IMR-90 (cell line): ENCODE results near the gene GNG7. TPM values are rescaled to one million over a fixed set of nuclear protein-coding genes. Genes with fewer than 3 reads are reported as not detected.

ENCODE experiments used
- ATAC-seq: fragments of 200-7000 bp; cut with Tn5 transposase; 2 replicates; pipeline ENCODE4 v1.9.1; 2020; ENCODE audit warnings: low read depth, mild to moderate bottlenecking, moderate library complexity
- BruUV-seq: library from RNA; stranded (reverse); fragments of 400-500 nt; replicated peaks from 2 replicates; lab custom pipeline; 2021; lab: Mats Ljungman, UMichigan
- CTCF ChIA-PET: fragments of 300-600 bp; formaldehyde crosslinking; extraction: SDS; loops from one replicate; lab custom pipeline; 2021; ENCODE audit warnings: antibody characterized with exemption; lab: Yijun Ruan, JAX
- POLR2A ChIA-PET: fragments of 300-600 bp; sonication (Branson Sonifier 250); formaldehyde crosslinking; loops from one replicate; lab custom pipeline; 2022; ENCODE audit warnings: antibody characterized with exemption; ENCODE audit not compliant: unreplicated experiment; lab: Charles Lee
- DNase-seq: peaks from one replicate; pipeline ENCODE4 v3.0.0; 2013
- H2AFZ ChIP-seq: replicated peaks from 2 replicates; pipeline ENCODE3; 2013; ENCODE audit warnings: low read length, mild to moderate bottlenecking; ENCODE audit not compliant: poor library complexity
- H2AK5ac ChIP-seq: 2 replicates; pipeline ENCODE4 v1.6.1; 2013; ENCODE audit warnings: low read depth, low read length, inconsistent platforms
- H2AK9ac ChIP-seq: replicated peaks from 2 replicates; pipeline ENCODE3; 2013; ENCODE audit warnings: mild to moderate bottlenecking, low read depth, low read length, moderate library complexity; ENCODE audit not compliant: poor library complexity
- H2BK120ac ChIP-seq: 2 replicates; pipeline ENCODE4 v1.6.1; 2013; ENCODE audit warnings: low read depth, low read length, inconsistent platforms
- H2BK15ac ChIP-seq: 3 replicates; pipeline ENCODE4 v1.6.1; 2013; ENCODE audit warnings: low read depth, low read length, inconsistent platforms
- H2BK20ac ChIP-seq: 2 replicates; pipeline ENCODE4 v1.6.1; 2013; ENCODE audit warnings: low read depth, mild to moderate bottlenecking, inconsistent platforms, low read length, moderate library complexity
- H2BK5ac ChIP-seq: 2 replicates; pipeline ENCODE4 v1.6.1; 2013; ENCODE audit warnings: mild to moderate bottlenecking, low read depth, low read length, inconsistent platforms; ENCODE audit not compliant: poor library complexity, severe bottlenecking
- H3K14ac ChIP-seq: replicated peaks from 2 replicates; pipeline ENCODE4 v1.6.1; 2013; ENCODE audit warnings: low read depth, low read length, inconsistent platforms
- H3K18ac ChIP-seq: 2 replicates; pipeline ENCODE4 v1.6.1; 2013; ENCODE audit warnings: low read depth, low read length, control low read depth
- H3K23ac ChIP-seq: 2 replicates; pipeline ENCODE4 v1.6.1; 2013; ENCODE audit warnings: low read depth, low read length, inconsistent platforms
- H3K27ac ChIP-seq: 2 replicates; pipeline ENCODE4 v1.5.1; 2013; ENCODE audit warnings: mild to moderate bottlenecking, control low read depth, low read length; ENCODE audit not compliant: insufficient read depth
- H3K27me3 ChIP-seq: 2 replicates; pipeline ENCODE4 v1.6.1; 2013; ENCODE audit warnings: low read length; ENCODE audit not compliant: control insufficient read depth, insufficient read depth
- H3K36me3 ChIP-seq: 2 replicates; pipeline ENCODE4 v1.6.1; 2013; ENCODE audit warnings: low read length, mixed read lengths; ENCODE audit not compliant: control insufficient read depth, insufficient read depth
- H3K4ac ChIP-seq: 2 replicates; pipeline ENCODE4 v1.6.1; 2013; ENCODE audit warnings: low read depth, low read length, inconsistent platforms
- H3K4me1 ChIP-seq: 2 replicates; pipeline ENCODE4 v1.6.1; 2013; ENCODE audit warnings: low read length, mixed read lengths; ENCODE audit not compliant: control insufficient read depth, insufficient read depth
- H3K4me2 ChIP-seq: 2 replicates; pipeline ENCODE4 v1.6.1; 2013; ENCODE audit warnings: low read depth, mild to moderate bottlenecking, control low read depth, low read length, moderate library complexity
- H3K4me3 ChIP-seq: 2 replicates; pipeline ENCODE4 v1.5.1; 2013; ENCODE audit warnings: low read depth, mild to moderate bottlenecking, control low read depth, low read length, moderate library complexity; ENCODE audit not compliant: insufficient read depth
- H3K56ac ChIP-seq: 2 replicates; pipeline ENCODE4 v1.6.1; 2013; ENCODE audit warnings: low read length, inconsistent platforms; ENCODE audit not compliant: insufficient read depth; ENCODE audit errors: extremely low read depth
- H3K79me1 ChIP-seq, 2 experiments: 2 replicates each; pipeline ENCODE4 v1.6.1; 2013; ENCODE audit warnings: low read length in 2 of 2, inconsistent platforms in 1 of 2, low read depth in 1 of 2
- H3K9ac ChIP-seq: 2 replicates; pipeline ENCODE4 v1.6.1; 2013; ENCODE audit warnings: low read depth, low read length, control low read depth
- H3K9me1 ChIP-seq: 2 replicates; pipeline ENCODE4 v1.6.1; 2013; ENCODE audit warnings: low read length, inconsistent platforms; ENCODE audit not compliant: insufficient read depth
- H3K9me3 ChIP-seq: 2 replicates; pipeline ENCODE4 v1.6.1; 2013; ENCODE audit warnings: low read length; ENCODE audit not compliant: control insufficient read depth, insufficient read depth
- H4K20me1 ChIP-seq: 2 replicates; pipeline ENCODE4 v1.6.1; 2013; ENCODE audit warnings: low read length, inconsistent platforms; ENCODE audit not compliant: insufficient read depth
- H4K5ac ChIP-seq: 2 replicates; pipeline ENCODE4 v1.6.1; 2013; ENCODE audit warnings: mild to moderate bottlenecking, low read depth, low read length, control low read depth
- H4K8ac ChIP-seq, 2 experiments: 2 replicates each; pipeline ENCODE4 v1.6.1; 2013; ENCODE audit warnings: low read depth in 2 of 2, low read length in 2 of 2, control low read depth in 1 of 2, inconsistent platforms in 1 of 2
- H4K91ac ChIP-seq: 2 replicates; pipeline ENCODE4 v1.6.1; 2013; ENCODE audit warnings: low read depth, low read length, inconsistent platforms; ENCODE audit not compliant: insufficient read depth
- BHLHE40 ChIP-seq: fragments of 150-350 bp; IDR thresholded peaks from 2 replicates; pipeline ENCODE4 v1.6.1; 2016; ENCODE audit warnings: mild to moderate bottlenecking, low read depth, low read length
- FOS ChIP-seq: fragments of 150-350 bp; IDR thresholded peaks from 2 replicates; pipeline ENCODE4 v1.6.1; 2016; ENCODE audit warnings: low read depth, low read length
- MAFK ChIP-seq: IDR thresholded peaks from 2 replicates; pipeline ENCODE4 v1.6.1; 2012; ENCODE audit warnings: low read depth, low read length, improper control_type of control experiment
- MAZ ChIP-seq: IDR thresholded peaks from 2 replicates; pipeline ENCODE4 v1.6.1; 2012; ENCODE audit warnings: low read depth, mild to moderate bottlenecking, low read length, improper control_type of control experiment, moderate library complexity, borderline replicate concordance
- MXI1 ChIP-seq: IDR thresholded peaks from 2 replicates; pipeline ENCODE4 v1.6.1; 2012; ENCODE audit warnings: low read depth, mild to moderate bottlenecking, low read length, moderate library complexity, borderline replicate concordance
- RFX5 ChIP-seq: IDR thresholded peaks from 2 replicates; pipeline ENCODE4 v1.8.0; 2012; ENCODE audit warnings: low read depth, mild to moderate bottlenecking, low read length, moderate library complexity
- SMC3 ChIP-seq: fragments of 150-350 bp; IDR thresholded peaks from 2 replicates; pipeline ENCODE4 v1.6.1; 2016; ENCODE audit warnings: low read depth, mild to moderate bottlenecking, antibody characterized with exemption, low read length, moderate library complexity
- WGBS, 2 experiments: methylation state at CpG; one replicate each; pipeline versions ENCODE4 v1.1.5 to v1.1.7; 2013; ENCODE audit warnings: missing lambda C conversion rate in 2 of 2; ENCODE audit not compliant: insufficient read length in 1 of 2; ENCODE audit errors: extremely low coverage in 2 of 2; 5-methylcytosine and 5-hydroxymethylcytosine counted together
- dilution Hi-C: fragments of 300-500 bp; cut with HindIII; formaldehyde crosslinking; loops from one replicate; pipeline ENCODE4 v1.14.3; 2018; ENCODE audit warnings: low sequenced_read_pairs; ENCODE audit not compliant: unreplicated experiment
- in situ Hi-C: fragments of 300-500 bp; cut with MboI; formaldehyde crosslinking; loops from 3 replicates; pipeline ENCODE4 v1.14.3; 2019; ENCODE audit warnings: low sequenced_read_pairs, inconsistent platforms, mixed read lengths
- intact Hi-C: fragments of 100-400 bp; cut with micrococcal nuclease; formaldehyde crosslinking; loops from 2 replicates; pipeline ENCODE4 v1.10.0; 2022
- polyA plus RNA-seq, 3 experiments: library from polyadenylated mRNA; depleted of rRNA; stranded (reverse); fragments of >200 nt; gene quantifications; 2 replicates each; pipeline ENCODE4 v1.2.3, GENCODE V29; 2012; ENCODE audit warnings: low replicate concordance in 1 of 3
- total RNA-seq: library from RNA; depleted of rRNA; stranded (reverse); fragments of >200 nt; gene quantifications from 2 replicates; pipeline ENCODE4 v1.2.3, GENCODE V29; 2012
- TF ChIP-seq, protein P1 (sequence below): conservative IDR thresholded peaks from 2 replicates; pipeline ENCODE4 v1.5.1; 2012; ENCODE audit warnings: mild to moderate bottlenecking, low read depth, low read length, improper control_type of control experiment

GNG7 gene
- total and polyA plus RNA-seq, 2 of the 4 experiments (the other 2 are of a cell fraction), result under 0.01 to 0.21 TPM

DNA sequence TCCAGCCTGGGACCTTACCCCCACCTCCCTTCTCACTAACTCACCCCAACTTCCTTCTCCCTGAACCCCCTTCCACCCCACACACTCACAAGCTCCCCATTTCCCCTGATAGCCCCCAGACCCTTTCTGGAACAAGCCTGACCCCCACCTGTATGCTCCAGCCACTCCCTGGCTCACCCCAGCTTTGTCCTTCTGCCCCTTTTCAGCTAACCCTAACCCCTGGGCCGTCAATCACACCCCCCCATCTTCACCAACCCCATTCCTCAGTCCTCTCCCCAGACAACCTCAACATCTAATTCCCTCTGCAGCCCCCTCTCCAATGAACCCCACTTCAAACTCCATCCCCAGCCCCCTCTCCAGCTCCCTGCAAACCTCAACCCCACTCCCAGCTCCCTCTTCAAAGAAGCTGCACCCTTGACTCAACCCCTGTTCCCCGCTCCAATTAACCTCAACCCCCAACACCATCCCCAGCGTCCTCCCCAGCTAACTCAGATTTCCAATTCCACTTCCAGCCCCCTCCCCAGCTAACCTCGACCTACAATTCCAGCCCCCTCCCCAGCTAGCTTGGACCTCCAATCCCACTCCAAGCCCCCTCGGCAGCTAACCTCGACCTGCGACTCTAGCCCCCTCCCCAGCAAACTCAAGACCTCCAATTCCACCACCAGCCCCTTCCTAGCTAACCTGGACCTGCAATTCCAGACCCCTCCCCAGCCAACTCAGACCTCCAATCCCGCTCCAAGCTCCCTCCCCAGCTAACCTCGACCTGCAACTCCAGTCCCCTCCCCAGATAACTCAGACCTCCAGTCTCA, 929 bp downstream of the GNG7 start:
- Histone ChIP-seq H3K9me3 (no peaks in the 10 kb centered on the region), H3K27ac (no peak overlapping the region), H3K4me2 (no peak overlapping the region), H4K91ac (no peak overlapping the region), H2BK120ac (no peak overlapping the region), H3K79me1 (no peaks in the 10 kb centered on the region), H4K8ac (no peak overlapping the region), H3K9ac (no peak overlapping the region), H2AFZ (no peak overlapping the region), H2BK15ac (no peak overlapping the region), H2AK5ac (no peak overlapping the region), H3K4me3 (no peak overlapping the region), H3K4ac (no peak overlapping the region), H3K14ac (no peak overlapping the region), H3K23ac (no peak overlapping the region), H2BK20ac (no peak overlapping the region), H3K36me3 (no peaks in the 10 kb centered on the region), H3K18ac (no peak overlapping the region), H3K56ac (no peak overlapping the region), H4K20me1 (no peaks in the 10 kb centered on the region; the same call in 1 of the 2 replicates), H3K9me1 (no peaks in the 10 kb centered on the region), H3K27me3 (peaks cover 42% of the 10 kb centered on the region), H2BK5ac (no peak overlapping the region), H2AK9ac (no peak overlapping the region), H3K4me1 (no peaks in the 10 kb centered on the region), H4K5ac (no peak overlapping the region)
- POLR2A ChIA-PET, result interaction anchor here (0.6 kb wide), 1 partner anchor 19 kb away, joined by 13 read pairs; no protein-coding TSS in a partner anchor
- intact Hi-C loops, result no loop called here
- 0% methylated on average over 8 of the region's 9 CpGs; no CpG with 5 or more reads in 1 of the 2 experiments for WGBS, 2 experiments
- CTCF ChIA-PET, result no interaction called here
- dilution Hi-C loops, result no loop called here
- DNase-seq (no peak), ATAC-seq (no peak)
- in situ Hi-C loops, result no loop called here
- BruUV-seq, result no TSS peak
- TF ChIP-seq SMC3 (no peak), BHLHE40 (no peak), MAZ (no peak), MXI1 (no peak), RFX5 (no peak), FOS (no peak), MAFK (no peak)
- TF ChIP-seq, protein P1, sequence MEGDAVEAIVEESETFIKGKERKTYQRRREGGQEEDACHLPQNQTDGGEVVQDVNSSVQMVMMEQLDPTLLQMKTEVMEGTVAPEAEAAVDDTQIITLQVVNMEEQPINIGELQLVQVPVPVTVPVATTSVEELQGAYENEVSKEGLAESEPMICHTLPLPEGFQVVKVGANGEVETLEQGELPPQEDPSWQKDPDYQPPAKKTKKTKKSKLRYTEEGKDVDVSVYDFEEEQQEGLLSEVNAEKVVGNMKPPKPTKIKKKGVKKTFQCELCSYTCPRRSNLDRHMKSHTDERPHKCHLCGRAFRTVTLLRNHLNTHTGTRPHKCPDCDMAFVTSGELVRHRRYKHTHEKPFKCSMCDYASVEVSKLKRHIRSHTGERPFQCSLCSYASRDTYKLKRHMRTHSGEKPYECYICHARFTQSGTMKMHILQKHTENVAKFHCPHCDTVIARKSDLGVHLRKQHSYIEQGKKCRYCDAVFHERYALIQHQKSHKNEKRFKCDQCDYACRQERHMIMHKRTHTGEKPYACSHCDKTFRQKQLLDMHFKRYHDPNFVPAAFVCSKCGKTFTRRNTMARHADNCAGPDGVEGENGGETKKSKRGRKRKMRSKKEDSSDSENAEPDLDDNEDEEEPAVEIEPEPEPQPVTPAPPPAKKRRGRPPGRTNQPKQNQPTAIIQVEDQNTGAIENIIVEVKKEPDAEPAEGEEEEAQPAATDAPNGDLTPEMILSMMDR, result no peak
